ENCODE results near the gene KIF26B.

- TF ChIP-seq CTCF (IDR thresholded peaks at IDR 0.05), result no peak
- TF ChIP-seq POLR2A (IDR thresholded peaks at IDR 0.05), result no peak
- TF ChIP-seq POLR2AphosphoS5 (IDR thresholded peaks at IDR 0.05; ENCODE audit: insufficient read depth in 1 of 2, low read depth in 1 of 2), result no peak
Observed at GRCh38 chr1:245264226-245264625, 109.4 kb downstream of the KIF26B start.
